ENCODE measurements around the gene ABI2. TPM values are rescaled to one million over a fixed set of nuclear protein-coding genes. Genes with fewer than 3 reads are reported as not detected.

Gene ABI2
- total RNA-seq, 4 donors from 2014 or later, result 6.0 to 22.1 (median 10.4) TPM

DNA sequence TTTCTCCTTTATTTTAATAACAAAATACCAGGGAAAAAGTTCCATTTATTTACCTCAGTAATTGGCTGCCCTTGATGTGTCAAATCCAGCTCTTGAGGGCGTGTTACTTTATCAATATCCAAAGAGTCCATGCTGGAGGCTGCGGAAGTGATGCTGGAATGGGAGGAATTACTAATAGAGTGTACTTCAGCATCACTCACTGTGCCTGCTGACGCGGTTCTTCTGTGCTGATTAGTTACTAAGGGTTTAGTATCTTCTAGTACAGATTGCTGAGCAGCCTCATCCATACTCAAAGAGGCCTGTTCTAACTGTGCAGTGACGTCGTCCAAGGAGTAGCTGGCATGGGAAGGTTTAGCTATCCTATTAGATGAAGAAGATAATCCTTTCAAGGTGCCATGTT, 161.3 kb downstream of the ABI2 start:
- Histone ChIP-seq H3K4me1 (peaks cover 0 to 17% (median 0%) of the 10 kb centered on the region in 3 donors), H3K27ac (no peak overlapping the region), H3K27me3 (no peaks in the 10 kb centered on the region), H3K36me3 (peaks cover 0 to 85% (median 0%) of the 10 kb centered on the region in 3 donors), H3K4me3 (no peak overlapping the region), H3K9me3 (no peaks in the 10 kb centered on the region)
- no peak for DNase-seq
- intact Hi-C loops (cut with DNase I), result loop anchor here (10.0 kb wide), 1 partner anchor 415 kb away; no protein-coding TSS in a partner anchor
- 93 to 95% methylated on average over 6 of the region's 6 CpGs for WGBS, 2 donors
- no peak for TF ChIP-seq POLR2A (IDR thresholded peaks at IDR 0.05)

DNA sequence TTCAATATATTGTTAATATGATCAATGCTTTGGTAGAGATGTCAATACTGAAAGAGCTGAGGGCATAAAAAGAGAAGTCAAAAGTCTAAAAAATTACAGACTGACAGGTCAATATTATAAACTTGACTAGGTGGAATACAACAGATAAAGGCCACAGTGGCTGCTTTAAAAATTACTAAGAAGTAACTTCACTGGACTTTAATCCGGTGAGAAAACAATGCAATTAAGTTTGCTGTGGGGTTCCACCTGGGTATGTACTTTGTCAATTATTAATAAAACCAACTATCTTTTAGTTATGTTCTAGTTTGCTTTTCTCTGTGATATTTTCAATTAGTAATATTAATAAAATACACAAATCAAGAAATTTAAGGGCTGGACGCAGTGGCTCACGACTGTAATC, 162.2 kb downstream of the ABI2 start:
- no peak overlapping the region for H3K27ac ChIP-seq
- no peak for DNase-seq
- 86 to 96% methylated on average over 3 of the region's 3 CpGs for WGBS, 2 donors
- H3K4me1 ChIP-seq, result peaks cover 0 to 16% (median 2%) of the 10 kb centered on the region in 3 donors
- no peak overlapping the region for H3K4me3 ChIP-seq
- intact Hi-C loops (cut with DNase I), result no loop called here
- H3K36me3 ChIP-seq, result peaks cover 0 to 81% (median 0%) of the 10 kb centered on the region in 3 donors
- H3K27me3 ChIP-seq, result no peaks in the 10 kb centered on the region
- no peaks in the 10 kb centered on the region for H3K9me3 ChIP-seq
- no peak for TF ChIP-seq POLR2A (IDR thresholded peaks at IDR 0.05)
- TF ChIP-seq, protein P1, sequence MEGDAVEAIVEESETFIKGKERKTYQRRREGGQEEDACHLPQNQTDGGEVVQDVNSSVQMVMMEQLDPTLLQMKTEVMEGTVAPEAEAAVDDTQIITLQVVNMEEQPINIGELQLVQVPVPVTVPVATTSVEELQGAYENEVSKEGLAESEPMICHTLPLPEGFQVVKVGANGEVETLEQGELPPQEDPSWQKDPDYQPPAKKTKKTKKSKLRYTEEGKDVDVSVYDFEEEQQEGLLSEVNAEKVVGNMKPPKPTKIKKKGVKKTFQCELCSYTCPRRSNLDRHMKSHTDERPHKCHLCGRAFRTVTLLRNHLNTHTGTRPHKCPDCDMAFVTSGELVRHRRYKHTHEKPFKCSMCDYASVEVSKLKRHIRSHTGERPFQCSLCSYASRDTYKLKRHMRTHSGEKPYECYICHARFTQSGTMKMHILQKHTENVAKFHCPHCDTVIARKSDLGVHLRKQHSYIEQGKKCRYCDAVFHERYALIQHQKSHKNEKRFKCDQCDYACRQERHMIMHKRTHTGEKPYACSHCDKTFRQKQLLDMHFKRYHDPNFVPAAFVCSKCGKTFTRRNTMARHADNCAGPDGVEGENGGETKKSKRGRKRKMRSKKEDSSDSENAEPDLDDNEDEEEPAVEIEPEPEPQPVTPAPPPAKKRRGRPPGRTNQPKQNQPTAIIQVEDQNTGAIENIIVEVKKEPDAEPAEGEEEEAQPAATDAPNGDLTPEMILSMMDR (IDR thresholded peaks at IDR 0.05), result no peak

DNA sequence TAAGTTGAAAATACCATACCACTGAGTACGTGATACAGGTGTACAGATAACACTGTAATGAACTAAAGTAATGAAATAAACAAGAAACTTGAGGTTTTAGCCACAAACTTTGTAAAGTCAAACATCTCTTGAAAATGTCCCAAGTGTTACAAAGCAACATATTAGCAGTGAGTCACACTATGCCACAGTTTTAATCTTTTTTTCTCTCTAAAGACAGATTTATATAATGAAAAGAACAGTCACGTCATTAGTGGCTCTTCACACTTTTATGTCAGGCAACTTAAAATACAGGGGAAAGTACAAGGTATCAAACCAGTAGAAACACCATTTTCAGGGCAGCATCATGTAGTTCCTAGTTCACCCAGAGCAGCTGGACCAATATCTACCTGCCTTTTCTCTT, 164.8 kb downstream of the ABI2 start:
- H3K4me1 ChIP-seq, result peaks cover 0 to 26% (median 7%) of the 10 kb centered on the region in 3 donors
- intact Hi-C loops (cut with DNase I), result no loop called here
- 66 to 75% methylated on average over 2 of the region's 2 CpGs for WGBS, 2 donors
- no peaks in the 10 kb centered on the region for H3K27me3 ChIP-seq
- no peak for TF ChIP-seq POLR2A (IDR thresholded peaks at IDR 0.05)
- TF ChIP-seq, protein P1 (IDR thresholded peaks at IDR 0.05), result no peak
- peak overlapping the region in 2 of 4 donors; percentile 20 to 48 for H3K27ac ChIP-seq
- no peaks in the 10 kb centered on the region for H3K9me3 ChIP-seq
- H3K36me3 ChIP-seq, result peaks cover 0 to 57% (median 0%) of the 10 kb centered on the region in 3 donors
- no peak overlapping the region for H3K4me3 ChIP-seq
- DNase-seq, result no peak

Other genes starting within 250 kb of the ABI2 start
- 10 to 100 TPM in 3 of 4 donors, 1 to 10 TPM in 1; 9.3 to 26.7 (median 15.0) TPM for gene CYP20A1, start 89.4 kb upstream of the ABI2 start, total RNA-seq
- gene RAPH1, start 206.9 kb downstream of the ABI2 start, total RNA-seq, result 100 to 1,000 TPM in 1 of 4 donors, 10 to 100 TPM in 3; 10.6 to 105 (median 26.0) TPM

Data from esophagus squamous epithelium (tissue), 5 donors.